HepG2 (cell line): ENCODE results near the gene PA2G4. TPM values are rescaled to one million over a fixed set of nuclear protein-coding genes. Genes with fewer than 3 reads are reported as not detected.

Experiments used
- CEBPG ChIP-seq: IDR thresholded peaks from 2 replicates; pipeline ENCODE4 v1.6.1; 2016
- CTCF ChIP-seq: sonication (generic); formaldehyde crosslinking; IDR thresholded peaks from 2 replicates; pipeline ENCODE4 v1.5.0; 2020; ENCODE audit warnings: mild to moderate bottlenecking, missing genetic modification reagents, moderate library complexity
- DZIP1 ChIP-seq: sonication (generic); formaldehyde crosslinking; IDR thresholded peaks from 2 replicates; pipeline ENCODE4 v1.5.0; 2020; ENCODE audit warnings: mild to moderate bottlenecking, missing genetic modification reagents
- FOXJ3 ChIP-seq: sonication (generic); formaldehyde crosslinking; IDR thresholded peaks from 2 replicates; pipeline ENCODE4 v1.4.0; 2020; ENCODE audit warnings: missing genetic modification reagents, mild to moderate bottlenecking, borderline replicate concordance
- HES4 ChIP-seq: sonication (generic); formaldehyde crosslinking; IDR thresholded peaks from 2 replicates; pipeline ENCODE4 v1.9.0; 2021; ENCODE audit warnings: mild to moderate bottlenecking, missing genetic modification reagents, borderline replicate concordance
- HNF4A ChIP-seq: sonication (generic); formaldehyde crosslinking; IDR thresholded peaks from 2 replicates; pipeline ENCODE4 v1.4.0; 2020; ENCODE audit warnings: missing genetic modification reagents
- MBNL3 ChIP-seq: fragments of 250-450 bp; sonication (Bioruptor Pico); conservative IDR thresholded peaks from 2 replicates; pipeline ENCODE4 v1.8.0; 2022; ENCODE audit warnings: mild to moderate bottlenecking, inconsistent platforms
- MED8 ChIP-seq: sonication (generic); formaldehyde crosslinking; IDR thresholded peaks from 2 replicates; pipeline ENCODE4 v1.8.1; 2023; ENCODE audit warnings: mild to moderate bottlenecking, missing genetic modification reagents; ENCODE audit not compliant: insufficient replicate concordance
- NFE2 ChIP-seq: sonication (generic); formaldehyde crosslinking; IDR thresholded peaks from 2 replicates; pipeline ENCODE4 v1.4.0; 2020; ENCODE audit warnings: missing genetic modification reagents
- NR2F2 ChIP-seq: IDR thresholded peaks from 2 replicates; pipeline ENCODE4 v1.6.1; 2012; ENCODE audit warnings: low read depth, inconsistent platforms, borderline replicate concordance
- RAD21 ChIP-seq: fragments of 450-650 bp; formaldehyde crosslinking; IDR thresholded peaks from 2 replicates; pipeline ENCODE4 v1.5.0; 2020; ENCODE audit warnings: mild to moderate bottlenecking
- STAT5B ChIP-seq: sonication (generic); formaldehyde crosslinking; IDR thresholded peaks from 2 replicates; pipeline ENCODE4 v1.4.0; 2020; ENCODE audit warnings: missing genetic modification reagents
- THAP11 ChIP-seq: IDR thresholded peaks from 2 replicates; pipeline ENCODE4 v1.6.1; 2016; ENCODE audit warnings: missing biosample characterization, missing genetic modification reagents
- TP53 ChIP-seq: sonication (generic); formaldehyde crosslinking; conservative IDR thresholded peaks from 2 replicates; pipeline ENCODE4 v1.4.0; 2020; ENCODE audit warnings: missing genetic modification reagents
- YY1 ChIP-seq: IDR thresholded peaks from 2 replicates; pipeline ENCODE4 v1.6.1; 2011; ENCODE audit warnings: low read length, low read depth, moderate library complexity, mild to moderate bottlenecking; ENCODE audit not compliant: insufficient read depth, insufficient replicate concordance
- ZFP91 ChIP-seq: sonication (generic); formaldehyde crosslinking; IDR thresholded peaks from 2 replicates; pipeline ENCODE4 v1.9.0; 2022; ENCODE audit warnings: missing genetic modification reagents, mild to moderate bottlenecking, borderline replicate concordance
- ZNF276 ChIP-seq: sonication (generic); formaldehyde crosslinking; IDR thresholded peaks from 2 replicates; pipeline ENCODE4 v1.4.0; 2020; ENCODE audit warnings: mild to moderate bottlenecking, low read depth, missing genetic modification reagents
- ZNF574 ChIP-seq: sonication (generic); formaldehyde crosslinking; IDR thresholded peaks from 2 replicates; pipeline ENCODE4 v1.4.0; 2020; ENCODE audit warnings: missing genetic modification reagents
- ZNF747 ChIP-seq: sonication (generic); formaldehyde crosslinking; IDR thresholded peaks from 2 replicates; pipeline ENCODE4 v1.8.1; 2023; ENCODE audit warnings: missing genetic modification reagents, mild to moderate bottlenecking, borderline replicate concordance
- polyA plus RNA-seq, 8 experiments: library from polyadenylated mRNA; depleted of rRNA in 3 of 8; stranded (reverse) in 7 of 8; unstranded in 1 of 8; fragments of >200 nt; fragmentation: Illumina TruSeq in 4 of 8; extraction: Trizol in 4 of 8; gene quantifications; 2 replicates each; pipeline versions ENCODE4 v1.2.1 to v1.2.3, GENCODE V29; 2011 to 2016; ENCODE audit warnings: low read depth in 4 of 8, missing spikeins in 1 of 8, mixed read lengths in 1 of 8; ENCODE audit not compliant: insufficient read depth in 1 of 8
- total RNA-seq, 5 experiments: library from RNA; depleted of rRNA; stranded (reverse); fragments of >200 nt; fragmentation: Illumina TruSeq; extraction: Trizol; gene quantifications; 2 replicates each; pipeline ENCODE4 v1.2.3, GENCODE V29; 2016; ENCODE audit warnings: low read depth in 1 of 5

PA2G4 gene
- total and polyA plus RNA-seq, 2 of the 13 experiments (the other 11 are each of a cell fraction or from before 2014, with no cell fraction given), result 147 to 240 TPM

GRCh38 chr12:56084958-56085543 lies 19.3 kb upstream of the PA2G4 start (continued):
- TF ChIP-seq FOXJ3 (CRISPR knock-in tag) (no peak), MED8 (CRISPR knock-in tag) (no peak), CTCF (CRISPR knock-in tag) (peak; percentile 62), YY1 (no peak), THAP11 (CRISPR knock-in tag) (0 out of 2 replicates have a peak, but pooled peaks have one; percentile 15), NFE2 (CRISPR knock-in tag) (no peak), ZFP91 (no peak), ZNF276 (CRISPR knock-in tag) (no peak), DZIP1 (no peak), STAT5B (no peak), NR2F2 (no peak), MBNL3 (CRISPR knock-in tag) (no peak), HES4 (CRISPR knock-in tag) (no peak), CEBPG (CRISPR knock-in tag) (no peak), ZNF747 (CRISPR knock-in tag) (no peak), ZNF574 (0 out of 2 replicates have a peak, but pooled peaks have one; percentile 25), RAD21 (CRISPR knock-in tag) (0 out of 2 replicates have a peak, but pooled peaks have one; percentile 16), HNF4A (peak; percentile 40; the same call in 1 of the 2 replicates), TP53 (CRISPR knock-in tag) (no peak)
